Measurements from ENCODE around the gene DEFB129. TPM values are rescaled to one million over a fixed set of nuclear protein-coding genes. Genes with fewer than 3 reads are reported as not detected.

DEFB129 gene
- total and polyA plus RNA-seq, 9 of the 15 experiments (the other 6 are each of a cell fraction or from before 2014, with no cell fraction given), result not detected

GRCh38 chr20:219290-220115 is 7.6 kb upstream of the DEFB129 start (continued):
- TF ChIP-seq HOMEZ (CRISPR knock-in tag; IDR thresholded peaks at IDR 0.05) (no peak), ZNF639 (CRISPR knock-in tag; conservative IDR thresholded peaks at IDR 0.05 in 1 of 2, IDR thresholded peaks at IDR 0.05 in 1 of 2) (no peak), ZNF407 (IDR thresholded peaks at IDR 0.05; ENCODE audit: low read depth) (no peak), BCL6 (CRISPR knock-in tag; IDR thresholded peaks at IDR 0.05) (no peak), RCOR1 (IDR thresholded peaks at IDR 0.05; ENCODE audit: borderline replicate concordance in 1 of 2, low read depth in 2 of 2, low read length in 2 of 2) (0 out of 4 replicates have a peak, but pooled peaks of 1 of the 2 experiments have one; percentile 15)

Measured in K562 (cell line).